Activated T-helper 2 cell treated with anti-CD3 and anti-CD28 coated beads, Interferon-gamma antibody, Interleukin-2, Interleukin-4, amounts not matched to agents 10 μg/mL and 5 μg/mL and 100 μg/mL, durations not matched to agents 14 hours and 24 hours and 36 hours (primary cell): ENCODE data around the gene HELT. TPM values are rescaled to one million over a fixed set of nuclear protein-coding genes. Genes with fewer than 3 reads are reported as not detected.
"Not testable (repeated sequence)": the region's sequence is repeated elsewhere in the genome, so short reads cannot be mapped to it uniquely, and the experiment has no call there.

Experiments
- DNase-seq: peaks from one replicate; pipeline ENCODE4 v3.0.0; 2021; ENCODE audit warnings: low spot score
- H3K27ac Mint-ChIP-seq: one replicate; pipeline ENCODE4 v1.8.0; 2021; ENCODE audit warnings: mixed read lengths
- H3K27me3 Mint-ChIP-seq: one replicate; pipeline ENCODE4 v1.8.0; 2021; ENCODE audit warnings: low read depth, mixed read lengths
- H3K36me3 Mint-ChIP-seq: one replicate; pipeline ENCODE4 v1.8.0; 2021; ENCODE audit warnings: low read depth, mixed read lengths
- H3K4me1 Mint-ChIP-seq: one replicate; pipeline ENCODE4 v1.8.0; 2021; ENCODE audit warnings: low read depth, mixed read lengths
- H3K4me3 Mint-ChIP-seq: one replicate; pipeline ENCODE4 v1.8.0; 2021; ENCODE audit warnings: low read depth, mild to moderate bottlenecking, moderate library complexity, mixed read lengths
- H3K9me3 Mint-ChIP-seq: one replicate; pipeline ENCODE4 v1.8.0; 2021; ENCODE audit warnings: mixed read lengths
- intact Hi-C: fragments of 100-400 bp; cut with micrococcal nuclease; formaldehyde crosslinking; loops from one replicate; pipeline ENCODE4 v1.15.1; 2023
- total RNA-seq: library from RNA; stranded (reverse); gene quantifications from 2 replicates; pipeline ENCODE4 v1.2.3, GENCODE V29; 2022

Gene HELT, protein sequence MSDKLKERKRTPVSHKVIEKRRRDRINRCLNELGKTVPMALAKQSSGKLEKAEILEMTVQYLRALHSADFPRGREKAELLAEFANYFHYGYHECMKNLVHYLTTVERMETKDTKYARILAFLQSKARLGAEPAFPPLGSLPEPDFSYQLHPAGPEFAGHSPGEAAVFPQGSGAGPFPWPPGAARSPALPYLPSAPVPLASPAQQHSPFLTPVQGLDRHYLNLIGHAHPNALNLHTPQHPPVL
- not detected in 2 replicates for total RNA-seq

DNA sequence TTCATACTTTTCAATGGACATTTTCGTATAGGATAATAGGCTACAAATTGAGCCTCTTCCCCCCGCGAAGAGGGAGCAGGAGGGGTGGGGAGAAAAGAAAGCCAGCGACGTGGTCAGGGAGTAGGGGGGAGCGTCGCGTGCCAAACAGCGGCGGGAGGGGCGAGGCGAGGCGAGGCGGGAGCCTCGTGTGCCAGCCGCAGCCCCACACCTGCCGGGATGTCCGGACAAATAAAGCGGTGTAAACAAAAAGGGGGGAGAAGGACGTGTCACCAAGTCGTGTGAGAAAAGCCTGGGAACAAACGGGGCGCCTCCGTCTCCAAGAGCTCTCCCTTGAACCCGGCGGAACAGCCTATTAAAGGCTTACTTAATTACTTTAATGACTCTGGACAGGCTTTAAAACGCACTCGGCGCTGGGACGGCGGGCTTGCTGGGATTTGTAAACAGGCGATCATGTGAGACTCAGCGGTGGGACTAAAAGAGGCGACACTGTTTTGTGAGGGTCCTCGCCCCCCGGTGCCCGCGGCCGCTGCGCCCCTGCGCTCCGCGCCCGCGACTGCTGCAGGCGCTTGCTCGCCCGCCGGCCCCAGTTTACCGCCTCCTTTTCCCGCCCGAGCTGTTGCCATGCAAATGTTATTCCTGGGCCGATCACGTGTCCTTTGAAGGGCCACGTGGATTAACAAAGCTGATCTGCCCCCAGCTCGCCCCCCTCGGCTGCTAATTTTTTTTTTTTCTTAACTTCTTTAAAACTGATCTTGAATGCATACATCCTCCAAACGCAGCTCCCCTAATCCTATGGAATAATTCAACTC, at the start of gene HELT:
HELT (plus strand) TSS at position 527 of the 809 bp plus-strand sequence. CDS start 439 bp downstream, outside the sequence.
- DNase-seq: no peak
- peak within 1 kb of the TSS; percentile 38 for H3K27ac Mint-ChIP-seq
- no peaks in the 10 kb centered on the region for H3K9me3 Mint-ChIP-seq
- peaks cover 5% of the 10 kb centered on the region for H3K4me1 Mint-ChIP-seq
- no peak within 1 kb of the TSS for H3K4me3 Mint-ChIP-seq
- intact Hi-C loops: loop anchor here (2.0 to 10.0 kb wide), 3 partner anchors 517 to 1709 kb away; partner anchors contain the start of genes PDLIM3 and STOX2
- H3K36me3 Mint-ChIP-seq: no peaks in the 10 kb centered on the region
- H3K27me3 Mint-ChIP-seq: peaks cover 83% of the 10 kb centered on the region

- Mint-ChIP-seq H3K4me1 (peaks cover 2% of the 10 kb centered on the region), H3K27me3 (peaks cover 8% of the 10 kb centered on the region), H3K36me3 (peaks cover 3% of the 10 kb centered on the region), H3K27ac (no peak overlapping the region), H3K9me3 (peaks cover 23% of the 10 kb centered on the region), H3K4me3 (no peak overlapping the region)
- intact Hi-C loops: loop anchor here (10.0 kb wide), 1 partner anchor 114 kb away; no protein-coding TSS in a partner anchor
- no peak for DNase-seq
These were observed 49.5 kb upstream of the HELT start for GRCh38 chr4:184968784-184969201.

GRCh38 chr4:184969610-184970009, 48.7 kb upstream of the HELT start:
- Mint-ChIP-seq H3K9me3 (peaks cover 23% of the 10 kb centered on the region), H3K27ac (no peak overlapping the region), H3K4me1 (peaks cover 2% of the 10 kb centered on the region), H3K27me3 (peaks cover 9% of the 10 kb centered on the region), H3K4me3 (no peak overlapping the region), H3K36me3 (peaks cover 3% of the 10 kb centered on the region)
- no peak for DNase-seq
- intact Hi-C loops: loop anchor here (10.0 kb wide), 1 partner anchor 115 kb away; no protein-coding TSS in a partner anchor

- H3K4me1 Mint-ChIP-seq: no peaks in the 10 kb centered on the region
- H3K36me3 Mint-ChIP-seq: no peaks in the 10 kb centered on the region
- DNase-seq: no peak
- H3K27me3 Mint-ChIP-seq: peaks cover 13% of the 10 kb centered on the region
- intact Hi-C loops: no loop called here
- H3K9me3 Mint-ChIP-seq: peaks cover 14% of the 10 kb centered on the region
- no peak overlapping the region for H3K4me3 Mint-ChIP-seq
- H3K27ac Mint-ChIP-seq: no peak overlapping the region
These were observed 45.3 kb upstream of the HELT start for GRCh38 chr4:184972991-184973390.

DNA sequence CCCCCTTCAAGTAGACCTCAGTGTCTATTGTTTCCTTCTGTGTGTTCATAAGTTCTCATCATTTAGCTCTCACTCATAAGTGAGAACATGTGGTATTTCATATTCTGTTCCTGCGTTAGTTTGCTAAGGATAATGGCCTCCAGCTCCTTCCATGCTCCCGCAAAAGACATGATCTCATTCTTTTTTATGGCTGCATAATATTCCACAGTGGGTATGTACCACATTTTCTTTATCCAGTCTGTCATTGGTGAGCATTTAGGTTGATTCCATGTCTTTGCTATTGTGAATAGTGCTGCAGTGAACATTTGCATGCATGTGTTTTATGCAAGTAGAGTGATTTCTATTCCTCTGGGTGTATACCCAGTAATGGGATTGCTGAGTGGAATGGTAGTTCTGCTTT, 41.9 kb upstream of the HELT start:
- H3K27ac Mint-ChIP-seq, H3K9me3 Mint-ChIP-seq, DNase-seq, H3K36me3 Mint-ChIP-seq, intact Hi-C loops, H3K4me1 Mint-ChIP-seq, H3K4me3 Mint-ChIP-seq: not testable (repeated sequence)
- peaks cover 13% of the 10 kb centered on the region for H3K27me3 Mint-ChIP-seq

GRCh38 chr4:184977747-184978146, 40.5 kb upstream of the HELT start:
- intact Hi-C loops: no loop called here
- no peaks in the 10 kb centered on the region for H3K36me3 Mint-ChIP-seq
- no peak for DNase-seq
- no peak overlapping the region for H3K27ac Mint-ChIP-seq
- H3K27me3 Mint-ChIP-seq: peaks cover 10% of the 10 kb centered on the region
- H3K4me3 Mint-ChIP-seq: no peak overlapping the region
- no peaks in the 10 kb centered on the region for H3K4me1 Mint-ChIP-seq
- H3K9me3 Mint-ChIP-seq: no peaks in the 10 kb centered on the region

GRCh38 chr4:184978211-184978610, 40.1 kb upstream of the HELT start:
- intact Hi-C loops: no loop called here
- Mint-ChIP-seq H3K4me1 (no peaks in the 10 kb centered on the region), H3K27ac (no peak overlapping the region), H3K36me3 (no peaks in the 10 kb centered on the region), H3K4me3 (no peak overlapping the region), H3K27me3 (peaks cover 14% of the 10 kb centered on the region), H3K9me3 (no peaks in the 10 kb centered on the region)
- no peak for DNase-seq

- H3K27me3 Mint-ChIP-seq: peaks cover 16% of the 10 kb centered on the region
- H3K4me1 Mint-ChIP-seq: no peaks in the 10 kb centered on the region
- intact Hi-C loops: loop anchor here (5.0 kb wide), 1 partner anchor 232 kb away; no protein-coding TSS in a partner anchor
- no peak overlapping the region for H3K4me3 Mint-ChIP-seq
- H3K27ac Mint-ChIP-seq: no peak overlapping the region
- no peaks in the 10 kb centered on the region for H3K36me3 Mint-ChIP-seq
- no peaks in the 10 kb centered on the region for H3K9me3 Mint-ChIP-seq
- no peak for DNase-seq
These were observed 38.7 kb upstream of the HELT start for GRCh38 chr4:184979461-184980124.

DNA sequence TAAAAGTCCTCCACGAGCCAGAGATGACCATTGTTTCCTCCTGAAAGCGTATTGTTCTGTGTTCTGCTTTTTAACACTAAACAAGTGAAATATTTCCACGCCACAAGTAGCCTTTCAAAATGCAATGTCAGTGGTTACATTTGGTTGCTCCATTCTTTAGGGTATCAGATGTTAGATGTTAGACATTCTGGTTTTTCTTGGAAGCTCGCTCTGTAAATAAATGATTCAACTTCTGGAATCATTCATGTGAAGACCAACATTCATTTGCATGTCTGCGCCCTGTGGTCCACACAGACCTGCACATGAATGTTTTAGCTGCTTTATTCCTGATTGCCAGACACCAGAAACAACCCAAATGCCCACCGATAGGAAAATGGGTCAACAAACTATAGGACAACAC, 38.0 kb upstream of the HELT start:
- no peak for DNase-seq
- H3K4me3 Mint-ChIP-seq: no peak overlapping the region
- no peaks in the 10 kb centered on the region for H3K9me3 Mint-ChIP-seq
- H3K27ac Mint-ChIP-seq: no peak overlapping the region
- intact Hi-C loops: loop anchor here (5.0 kb wide), 1 partner anchor 233 kb away; no protein-coding TSS in a partner anchor
- H3K27me3 Mint-ChIP-seq: peaks cover 13% of the 10 kb centered on the region
- H3K4me1 Mint-ChIP-seq: no peaks in the 10 kb centered on the region
- no peaks in the 10 kb centered on the region for H3K36me3 Mint-ChIP-seq

- Mint-ChIP-seq H3K4me1 (no peaks in the 10 kb centered on the region), H3K36me3 (no peaks in the 10 kb centered on the region), H3K9me3 (no peaks in the 10 kb centered on the region), H3K4me3 (no peak overlapping the region), H3K27ac (no peak overlapping the region), H3K27me3 (peaks cover 8% of the 10 kb centered on the region)
- intact Hi-C loops: loop anchor here (5.0 kb wide), 1 partner anchor 237 kb away; no protein-coding TSS in a partner anchor
- DNase-seq: no peak
These were observed 34.5 kb upstream of the HELT start for GRCh38 chr4:184983672-184984356.

- no peak overlapping the region for H3K4me3 Mint-ChIP-seq
- no peak for DNase-seq
- H3K27ac Mint-ChIP-seq: no peak overlapping the region
- H3K9me3 Mint-ChIP-seq: no peaks in the 10 kb centered on the region
- peaks cover 8% of the 10 kb centered on the region for H3K27me3 Mint-ChIP-seq
- H3K36me3 Mint-ChIP-seq: no peaks in the 10 kb centered on the region
- intact Hi-C loops: no loop called here
- H3K4me1 Mint-ChIP-seq: no peaks in the 10 kb centered on the region
These were observed 30.7 kb upstream of the HELT start for GRCh38 chr4:184987493-184988031.

DNA sequence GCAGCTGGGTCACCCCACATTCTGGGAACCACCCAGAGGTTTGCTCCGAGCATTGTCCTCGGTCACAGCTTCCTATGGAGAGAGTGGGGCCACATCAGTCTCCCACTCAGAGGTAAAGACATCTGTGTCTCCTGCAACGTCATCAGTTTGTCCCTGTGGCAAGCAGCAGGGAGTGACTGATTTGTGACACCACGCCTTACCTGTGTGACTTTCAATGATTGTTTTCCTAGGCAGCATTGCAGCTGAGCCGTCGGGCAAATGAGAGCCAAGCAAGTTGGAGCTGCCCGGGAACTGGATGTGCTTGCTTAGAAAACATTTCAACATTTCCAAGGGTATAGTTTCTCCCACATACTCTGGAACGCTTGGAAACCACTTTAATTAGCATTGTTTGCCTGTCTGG, 29.7 kb upstream of the HELT start:
- Mint-ChIP-seq H3K27ac (no peak overlapping the region), H3K4me1 (no peaks in the 10 kb centered on the region), H3K36me3 (no peaks in the 10 kb centered on the region), H3K4me3 (no peak overlapping the region), H3K27me3 (no peaks in the 10 kb centered on the region), H3K9me3 (no peaks in the 10 kb centered on the region)
- intact Hi-C loops: no loop called here
- DNase-seq: no peak
